Endodermal cell (in vitro differentiated cells): ENCODE data around the gene SENP6. TPM values are rescaled to one million over a fixed set of nuclear protein-coding genes. Genes with fewer than 3 reads are reported as not detected.

Experiments
- DNase-seq: peaks from one replicate; pipeline ENCODE4 v3.0.0-alpha.2; 2017
- H3K27ac ChIP-seq: 2 replicates; pipeline ENCODE4 v1.5.1; 2013; ENCODE audit warnings: mild to moderate bottlenecking, low read depth, low read length, moderate library complexity
- H3K27me3 ChIP-seq: 2 replicates; pipeline ENCODE4 v1.6.1; 2013; ENCODE audit warnings: mild to moderate bottlenecking, low read length, moderate library complexity; ENCODE audit not compliant: insufficient read depth, control insufficient read depth, poor library complexity, severe bottlenecking
- H3K36me3 ChIP-seq: 2 replicates; pipeline ENCODE4 v1.7.0; 2013; ENCODE audit warnings: mild to moderate bottlenecking, low read length, moderate library complexity; ENCODE audit not compliant: control insufficient read depth, insufficient read depth
- H3K4me1 ChIP-seq: one replicate; pipeline ENCODE4 v1.7.0; 2013; ENCODE audit warnings: low read length; ENCODE audit not compliant: control insufficient read depth, insufficient read depth
- H3K4me3 ChIP-seq: 2 replicates; pipeline ENCODE4 v1.5.1; 2013; ENCODE audit warnings: mild to moderate bottlenecking, low read length, moderate library complexity
- H3K9ac ChIP-seq: 2 replicates; pipeline ENCODE4 v1.6.1; 2013; ENCODE audit warnings: mild to moderate bottlenecking, low read length, moderate library complexity; ENCODE audit not compliant: poor library complexity, severe bottlenecking; ENCODE audit errors: extremely low read depth
- H3K9me3 ChIP-seq: 2 replicates; pipeline ENCODE4 v1.6.1; 2013; ENCODE audit warnings: mild to moderate bottlenecking, low read length, moderate library complexity; ENCODE audit not compliant: control insufficient read depth
- H3K27ac Mint-ChIP-seq: 2 replicates; pipeline ENCODE4 v1.8.0; 2020; ENCODE audit warnings: mixed read lengths
- H3K27me3 Mint-ChIP-seq: 2 replicates; pipeline ENCODE4 v1.8.0; 2021; ENCODE audit warnings: mild to moderate bottlenecking, mixed read lengths; ENCODE audit not compliant: insufficient read depth
- H3K36me3 Mint-ChIP-seq: 2 replicates; pipeline ENCODE4 v1.8.0; 2020; ENCODE audit warnings: low read depth, mixed read lengths
- H3K4me1 Mint-ChIP-seq: 2 replicates; pipeline ENCODE4 v1.8.0; 2020; ENCODE audit warnings: mixed read lengths
- H3K4me3 Mint-ChIP-seq: 2 replicates; pipeline ENCODE4 v1.8.0; 2020; ENCODE audit warnings: mild to moderate bottlenecking, moderate library complexity, mixed read lengths
- H3K9me3 Mint-ChIP-seq: 2 replicates; pipeline ENCODE4 v1.8.0; 2020; ENCODE audit warnings: mild to moderate bottlenecking, mixed read lengths
- CTCF ChIP-seq: fragments of 200-600 bp; sonication (generic); conservative IDR thresholded peaks from 2 replicates; pipeline ENCODE4 v1.5.0; 2021; ENCODE audit warnings: antibody characterized with exemption, mild to moderate bottlenecking
- WGBS, 2 experiments: methylation state at CpG; one replicate each; pipeline versions ENCODE4 v1.1.5 to v1.1.7; 2013; ENCODE audit warnings: missing lambda C conversion rate in 2 of 2, mixed read lengths in 1 of 2; ENCODE audit not compliant: insufficient coverage in 1 of 2, insufficient read length in 1 of 2; 5-methylcytosine and 5-hydroxymethylcytosine counted together
- total RNA-seq, 2 donors: library from RNA; stranded (reverse); fragmentation: NEBNext Ultra II Directional in 1 of 2; extraction: Animal tissue kit (Norgen Biotek cat#: 25700) in 1 of 2; gene quantifications; 2 replicates in 1 of 2; 3 replicates in 1 of 2; pipeline ENCODE4 v1.2.1, GENCODE V29; 2021

SENP6 gene
- total RNA-seq, 2 donors from 2014 or later: 101 to 113 TPM

- Histone ChIP-seq H3K4me3 (no peak overlapping the region), H3K9me3 (no peaks in the 10 kb centered on the region), H3K27me3 (peaks cover 18% of the 10 kb centered on the region), H3K4me1 (no peaks in the 10 kb centered on the region), H3K9ac (no peak overlapping the region), H3K36me3 (no peaks in the 10 kb centered on the region), H3K27ac (no peak overlapping the region)
- no peak for DNase-seq
- 100% methylated on average over 3 of the region's 3 CpGs; no CpG with 5 or more reads in 1 of the 2 experiments for WGBS, 2 experiments
- no peak overlapping the region for H3K4me3 Mint-ChIP-seq
- no peaks in the 10 kb centered on the region for H3K36me3 Mint-ChIP-seq
- peaks cover 1% of the 10 kb centered on the region for H3K4me1 Mint-ChIP-seq
- H3K27me3 Mint-ChIP-seq: peaks cover 8% of the 10 kb centered on the region
- H3K9me3 Mint-ChIP-seq: no peaks in the 10 kb centered on the region
- no peak overlapping the region for H3K27ac Mint-ChIP-seq
- TF ChIP-seq CTCF: no peak
Observed at GRCh38 chr6:75745404-75745803, 143.7 kb downstream of the SENP6 start.

- Histone ChIP-seq H3K27ac (no peak overlapping the region), H3K27me3 (peaks cover 18% of the 10 kb centered on the region), H3K4me3 (no peak overlapping the region), H3K4me1 (no peaks in the 10 kb centered on the region), H3K36me3 (no peaks in the 10 kb centered on the region), H3K9ac (no peak overlapping the region), H3K9me3 (no peaks in the 10 kb centered on the region)
- H3K27me3 Mint-ChIP-seq: peaks cover 8% of the 10 kb centered on the region
- no peak overlapping the region for H3K4me3 Mint-ChIP-seq
- peaks cover 6% of the 10 kb centered on the region for H3K4me1 Mint-ChIP-seq
- WGBS, 2 experiments: 64 to 78% methylated on average over 2 of the region's 2 CpGs
- no peak for TF ChIP-seq CTCF
- no peaks in the 10 kb centered on the region for H3K36me3 Mint-ChIP-seq
- DNase-seq: no peak
- H3K9me3 Mint-ChIP-seq: no peaks in the 10 kb centered on the region
- no peak overlapping the region for H3K27ac Mint-ChIP-seq
Observed at GRCh38 chr6:75746221-75746620, 144.5 kb downstream of the SENP6 start.

GRCh38 chr6:75747152-75747992, 145.7 kb downstream of the SENP6 start:
- Histone ChIP-seq H3K27me3 (peaks cover 18% of the 10 kb centered on the region), H3K4me3 (no peak overlapping the region), H3K36me3 (no peaks in the 10 kb centered on the region), H3K27ac (no peak overlapping the region), H3K9me3 (no peaks in the 10 kb centered on the region), H3K4me1 (no peaks in the 10 kb centered on the region), H3K9ac (no peak overlapping the region)
- TF ChIP-seq CTCF: no peak
- peaks cover 6% of the 10 kb centered on the region for H3K4me1 Mint-ChIP-seq
- H3K27ac Mint-ChIP-seq: no peak overlapping the region
- peaks cover 8% of the 10 kb centered on the region for H3K27me3 Mint-ChIP-seq
- 81 to 90% methylated on average over 7 to 9 of the region's 9 CpGs for WGBS, 2 experiments
- H3K36me3 Mint-ChIP-seq: no peaks in the 10 kb centered on the region
- peak overlapping the region; percentile 1 for H3K4me3 Mint-ChIP-seq
- H3K9me3 Mint-ChIP-seq: no peaks in the 10 kb centered on the region
- DNase-seq: no peak
